B cell (primary cell): ENCODE data around the gene GSC2. TPM values are rescaled to one million over a fixed set of nuclear protein-coding genes. Genes with fewer than 3 reads are reported as not detected.

Experiments used
- ATAC-seq: fragments of 200-7000 bp; cut with Tn5 transposase; one replicate; pipeline ENCODE4 v1.10.0; 2021; ENCODE audit warnings: low read depth, mild to moderate bottlenecking, moderate number of reproducible peaks, moderate library complexity
- CTCF ChIA-PET: fragments of 350-600 bp; sonication (Branson Sonifier 250); formaldehyde crosslinking; loops from one replicate; lab custom pipeline; 2021; ENCODE audit warnings: antibody characterized with exemption, inconsistent platforms; lab: Charles Lee
- POLR2A ChIA-PET: fragments of 350-600 bp; sonication (Branson Sonifier 250); formaldehyde crosslinking; loops from one replicate; lab custom pipeline; 2021; ENCODE audit warnings: antibody characterized with exemption; lab: Charles Lee
- DNase-seq: peaks from one replicate; pipeline ENCODE4 v3.0.0; 2013
- H2AFZ ChIP-seq: 2 replicates; pipeline ENCODE4 v1.6.1; 2012; ENCODE audit warnings: mild to moderate bottlenecking, low read depth, low read length; ENCODE audit not compliant: insufficient read depth, poor library complexity, severe bottlenecking
- H3K27ac ChIP-seq, 2 donors: 1 replicate in 1 of 2; 2 replicates in 1 of 2; pipeline ENCODE4 v1.5.1; 2012 to 2013; ENCODE audit warnings: low read length in 2 of 2, mild to moderate bottlenecking in 2 of 2, moderate library complexity in 1 of 2
- H3K27me3 ChIP-seq, 4 experiments: fragments of 200-600 bp in 1 of 4; sonication (generic) in 1 of 4; replicated peaks in 1 of 4; 1 replicate in 2 of 4; 2 replicates in 2 of 4; pipeline versions ENCODE4 v1.6.1 to v1.7.0; 2013 to 2016; ENCODE audit warnings: low read length in 3 of 4, mild to moderate bottlenecking in 2 of 4, mixed read lengths in 1 of 4, moderate library complexity in 1 of 4; ENCODE audit not compliant: insufficient read depth in 4 of 4, control insufficient read depth in 3 of 4; ENCODE audit errors: control extremely low read depth in 1 of 4
- H3K36me3 ChIP-seq, 2 experiments: replicated peaks in 1 of 2; 1 replicate in 1 of 2; 2 replicates in 1 of 2; pipeline versions ENCODE4 v1.6.1 to v1.7.1; 2013; ENCODE audit warnings: low read length in 1 of 2; ENCODE audit not compliant: insufficient read depth in 2 of 2, control insufficient read depth in 1 of 2; ENCODE audit errors: control extremely low read depth in 1 of 2, extremely low read depth in 1 of 2
- H3K4me1 ChIP-seq, 2 donors: fragments of 200-600 bp in 1 of 2; sonication (generic) in 1 of 2; 1 replicate in 1 of 2; 2 replicates in 1 of 2; pipeline versions ENCODE4 v1.5.1 to v1.6.1; 2013 to 2017; ENCODE audit warnings: low read length in 2 of 2; ENCODE audit not compliant: control insufficient read depth in 2 of 2, insufficient read depth in 2 of 2
- H3K4me2 ChIP-seq: replicated peaks from 2 replicates; pipeline ENCODE3; 2012; ENCODE audit warnings: mild to moderate bottlenecking, low read depth, low read length; ENCODE audit not compliant: poor library complexity, severe bottlenecking
- H3K4me3 ChIP-seq, 5 experiments: fragments of 200-600 bp in 1 of 5; sonication (generic) in 1 of 5; 1 replicate in 3 of 5; 2 replicates in 2 of 5; pipeline versions ENCODE4 v1.5.1 to v1.7.0; 2011 to 2016; ENCODE audit warnings: low read length in 4 of 5, mild to moderate bottlenecking in 4 of 5, low read depth in 2 of 5, control low read depth in 1 of 5, moderate library complexity in 1 of 5; ENCODE audit not compliant: insufficient read depth in 1 of 5; ENCODE audit errors: control extremely low read depth in 1 of 5, extremely low read depth in 1 of 5
- H3K79me2 ChIP-seq: fragments of 200-600 bp; sonication (generic); one replicate; pipeline ENCODE4 v1.6.0; 2016; ENCODE audit warnings: low read length; ENCODE audit not compliant: control insufficient read depth, insufficient read depth
- H3K9ac ChIP-seq: fragments of 200-600 bp; sonication (generic); 2 replicates; pipeline ENCODE4 v1.6.1; 2017; ENCODE audit warnings: mild to moderate bottlenecking, low read length, moderate library complexity
- H3K9me3 ChIP-seq, 3 donors: one replicate each; pipeline versions ENCODE4 v1.6.1 to v1.7.1; 2013; ENCODE audit warnings: low read length in 2 of 3; ENCODE audit not compliant: control insufficient read depth in 2 of 3, insufficient read depth in 1 of 3; ENCODE audit errors: control extremely low read depth in 1 of 3
- H4K20me1 ChIP-seq: 2 replicates; pipeline ENCODE4 v1.6.0; 2012; ENCODE audit warnings: mild to moderate bottlenecking, low read length; ENCODE audit not compliant: insufficient read depth, control insufficient read depth, poor library complexity, severe bottlenecking
- H3K27ac Mint-ChIP-seq: one replicate; pipeline ENCODE4 v1.8.0; 2021; ENCODE audit warnings: mixed read lengths
- H3K27me3 Mint-ChIP-seq: one replicate; pipeline ENCODE4 v1.8.0; 2021; ENCODE audit warnings: mixed read lengths
- H3K4me1 Mint-ChIP-seq: one replicate; pipeline ENCODE4 v1.8.0; 2021; ENCODE audit warnings: mixed read lengths
- H3K4me3 Mint-ChIP-seq: one replicate; pipeline ENCODE4 v1.8.0; 2021; ENCODE audit warnings: mixed read lengths
- H3K9me3 Mint-ChIP-seq: one replicate; pipeline ENCODE4 v1.8.0; 2022; ENCODE audit warnings: mixed read lengths; ENCODE audit not compliant: insufficient read depth
- CTCF ChIP-seq: fragments of 200-600 bp; IDR thresholded peaks from one replicate; pipeline ENCODE4 v1.8.0; 2022; ENCODE audit warnings: antibody characterized with exemption, mild to moderate bottlenecking
- EZH2 ChIP-seq: IDR thresholded peaks from 2 replicates; pipeline ENCODE4 v1.6.1; 2012; ENCODE audit warnings: borderline replicate concordance, low read depth, mild to moderate bottlenecking, moderate library complexity, low read length; ENCODE audit not compliant: insufficient read depth, poor library complexity, severe bottlenecking
- WGBS: methylation state at CpG from one replicate; pipeline ENCODE4 v1.1.5; 2013; ENCODE audit warnings: missing lambda C conversion rate; ENCODE audit not compliant: insufficient coverage; 5-methylcytosine and 5-hydroxymethylcytosine counted together
- intact Hi-C: fragments of 100-400 bp; cut with micrococcal nuclease; formaldehyde crosslinking; loops from one replicate; pipeline ENCODE4 v1.10.0; 2022
- polyA minus RNA-seq: library from RNA; depleted of rRNA, polyadenylated mRNA; stranded (reverse); fragments of >200 nt; gene quantifications from 2 replicates; pipeline ENCODE4 v1.2.3, GENCODE V29; 2012
- polyA plus RNA-seq: library from polyadenylated mRNA; depleted of rRNA; stranded (reverse); fragments of >200 nt; gene quantifications from 2 replicates; pipeline ENCODE4 v1.2.3, GENCODE V29; 2012
- total RNA-seq, 2 donors: library from RNA; stranded (reverse); fragments of 120-200 nt in 1 of 2; gene quantifications; 1 replicate in 1 of 2; 2 replicates in 1 of 2; pipeline versions ENCODE4 v1.2.3 to v1.2.4, GENCODE V29; 2013 to 2022

The GSC2 gene
- total RNA-seq (not detected in 2 replicates), polyA plus RNA-seq (not detected in 2 replicates), polyA minus RNA-seq (not detected in 2 replicates)
- total RNA-seq (2013) = not detected

- no peak for ATAC-seq
- no peaks in the 10 kb centered on the region for H3K79me2 ChIP-seq
- peak within 1 kb of the TSS; percentile 71 for H2AFZ ChIP-seq
- peaks cover 4% of the 10 kb centered on the region for H3K9me3 Mint-ChIP-seq
- peaks cover 13 to 16% of the 10 kb centered on the region in 2 donors for H3K4me1 ChIP-seq
- H3K4me3 Mint-ChIP-seq = peak within 1 kb of the TSS; percentile 80
- peak within 1 kb of the TSS in 3 of 5 experiments; percentile 33 to 41 (median 40) for H3K4me3 ChIP-seq
- 7% methylated on average over 59 of the region's 59 CpGs for WGBS
- peak within 1 kb of the TSS; percentile 51 for H3K9ac ChIP-seq
- peaks cover 0 to 16% (median 0%) of the 10 kb centered on the region in 3 donors for H3K9me3 ChIP-seq
- H3K4me2 ChIP-seq = peak within 1 kb of the TSS; percentile 82
- no peak for DNase-seq
- intact Hi-C loops = no loop called here
- TF ChIP-seq CTCF = no peak
- no peak for TF ChIP-seq EZH2
- no peak within 1 kb of the TSS for H3K27ac ChIP-seq
- no peaks in the 10 kb centered on the region for H3K36me3 ChIP-seq
- H3K27me3 Mint-ChIP-seq = peaks cover 38% of the 10 kb centered on the region
- H3K27ac Mint-ChIP-seq = peak within 1 kb of the TSS; percentile 41
- POLR2A ChIA-PET = no interaction called here
- peaks cover 0 to 52% (median 22%) of the 10 kb centered on the region in 4 experiments for H3K27me3 ChIP-seq
- CTCF ChIA-PET = no interaction called here
- H3K4me1 Mint-ChIP-seq = peaks cover 11% of the 10 kb centered on the region
- H4K20me1 ChIP-seq = no peaks in the 10 kb centered on the region
Measured at GRCh38 chr22:19149991-19150390, at the start of gene GSC2. Gene GSC2 (minus strand): TSS chr22:19150292. CDS start chr22:19150283, 9 bp downstream.

- TF ChIP-seq CTCF = no peak
- no peak for TF ChIP-seq EZH2
- ATAC-seq (no peak), DNase-seq (no peak)
- H3K9me3 ChIP-seq = no peaks in the 10 kb centered on the region
- H3K27ac Mint-ChIP-seq = no peak overlapping the region
- H3K36me3 ChIP-seq = no peaks in the 10 kb centered on the region
- H3K9ac ChIP-seq = no peak overlapping the region
- H2AFZ ChIP-seq = no peak overlapping the region
- CTCF ChIA-PET = interaction anchor here (0.6 kb wide), 1 partner anchor 80 kb away, joined by 3 read pairs; no protein-coding TSS in a partner anchor
- H3K27me3 Mint-ChIP-seq = peaks cover 3% of the 10 kb centered on the region
- no peak overlapping the region for H3K27ac ChIP-seq
- intact Hi-C loops = no loop called here
- H3K4me3 Mint-ChIP-seq = no peak overlapping the region
- no peak overlapping the region for H3K4me2 ChIP-seq
- POLR2A ChIA-PET = no interaction called here
- H3K4me1 ChIP-seq = peaks cover 5% of the 10 kb centered on the region in 2 donors
- H3K27me3 ChIP-seq = no peaks in the 10 kb centered on the region
- no peaks in the 10 kb centered on the region for H3K9me3 Mint-ChIP-seq
- WGBS = 87% methylated on average over 8 of the region's 8 CpGs
- no peaks in the 10 kb centered on the region for H4K20me1 ChIP-seq
- peaks cover 16% of the 10 kb centered on the region for H3K4me1 Mint-ChIP-seq
- H3K4me3 ChIP-seq = no peak overlapping the region
- H3K79me2 ChIP-seq = no peaks in the 10 kb centered on the region
Measured at GRCh38 chr22:19199479-19199878, 49.4 kb upstream of the GSC2 start.
